ENCODE data around the gene MRPL12.

Gene MRPL12

DNA sequence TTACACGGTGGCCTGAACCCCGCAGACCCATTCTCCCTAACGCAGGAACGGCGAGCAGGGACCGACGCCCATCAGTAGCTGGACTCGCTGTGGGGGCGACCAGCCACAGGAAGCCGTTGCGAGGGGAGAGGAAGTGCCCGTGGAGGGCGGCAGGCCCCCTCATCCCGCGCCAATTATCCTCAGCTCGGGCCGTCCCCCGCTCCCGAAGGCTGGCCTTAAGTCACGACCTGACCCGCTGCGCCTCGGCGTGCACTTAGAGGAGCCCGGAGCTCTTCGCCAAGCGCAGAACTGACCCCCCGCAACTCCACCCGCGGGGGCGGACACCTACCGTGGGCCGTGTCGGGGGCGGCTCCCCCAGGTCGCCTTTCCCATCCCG is 20.0 kb upstream of the MRPL12 start:
- DNase-seq, result no peak

- DNase-seq, result peak; percentile 99
Observed at GRCh38 chr17:81683584-81684441, 19.4 kb upstream of the MRPL12 start, which contains the start of the genes ARL16 and HGS. Gene ARL16 (minus strand): TSS chr17:81683797. CDS start chr17:81683753, 44 bp downstream. Gene HGS (plus strand): TSS chr17:81684011. CDS start chr17:81684067, 56 bp downstream.

- DNase-seq, result no peak
Observed at GRCh38 chr17:81684442-81684911, 18.7 kb upstream of the MRPL12 start.

GRCh38 chr17:81685108-81685507 is 18.1 kb upstream of the MRPL12 start:
- DNase-seq, result no peak

GRCh38 chr17:81686614-81687013 is 16.6 kb upstream of the MRPL12 start:
- DNase-seq, result no peak

- no peak for DNase-seq
Observed at GRCh38 chr17:81687770-81688541, 15.2 kb upstream of the MRPL12 start.

DNA sequence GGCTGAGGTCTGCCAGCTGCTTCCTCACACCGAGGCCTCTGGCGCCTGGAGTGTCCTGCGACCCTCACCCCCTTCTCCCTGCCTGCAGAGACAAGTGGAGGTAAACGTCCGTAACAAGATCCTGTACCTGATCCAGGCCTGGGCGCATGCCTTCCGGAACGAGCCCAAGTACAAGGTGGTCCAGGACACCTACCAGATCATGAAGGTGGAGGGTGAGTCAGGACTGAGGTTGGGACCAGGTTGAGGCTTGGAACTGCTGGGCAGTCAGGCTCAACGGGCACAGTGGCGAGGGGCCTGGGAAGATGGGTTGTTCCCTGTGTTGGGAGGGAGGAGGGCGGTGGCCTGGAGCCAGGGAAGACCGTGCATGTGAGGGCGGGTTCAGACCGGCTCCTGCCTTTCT is 14.6 kb upstream of the MRPL12 start:
- DNase-seq, result no peak

DNA sequence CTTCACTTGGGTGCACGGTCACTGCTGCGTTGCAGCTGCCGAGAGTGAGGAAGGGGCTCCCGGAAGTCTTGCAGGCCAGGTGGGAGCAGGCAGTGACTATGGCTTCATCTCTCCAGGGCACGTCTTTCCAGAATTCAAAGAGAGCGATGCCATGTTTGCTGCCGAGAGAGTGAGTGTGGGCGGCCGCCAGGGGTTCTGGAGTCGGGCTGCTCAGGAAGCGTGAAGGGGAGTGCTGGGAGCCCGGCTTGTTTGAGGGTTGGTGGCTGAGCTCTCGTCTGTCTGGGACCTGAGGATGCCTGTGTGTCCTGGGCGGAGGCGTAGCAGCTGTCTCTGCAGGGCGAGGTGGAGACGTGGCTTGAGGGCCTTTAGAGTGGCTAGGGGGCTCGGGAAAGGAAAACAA is 13.1 kb upstream of the MRPL12 start:
- DNase-seq, result no peak

DNA sequence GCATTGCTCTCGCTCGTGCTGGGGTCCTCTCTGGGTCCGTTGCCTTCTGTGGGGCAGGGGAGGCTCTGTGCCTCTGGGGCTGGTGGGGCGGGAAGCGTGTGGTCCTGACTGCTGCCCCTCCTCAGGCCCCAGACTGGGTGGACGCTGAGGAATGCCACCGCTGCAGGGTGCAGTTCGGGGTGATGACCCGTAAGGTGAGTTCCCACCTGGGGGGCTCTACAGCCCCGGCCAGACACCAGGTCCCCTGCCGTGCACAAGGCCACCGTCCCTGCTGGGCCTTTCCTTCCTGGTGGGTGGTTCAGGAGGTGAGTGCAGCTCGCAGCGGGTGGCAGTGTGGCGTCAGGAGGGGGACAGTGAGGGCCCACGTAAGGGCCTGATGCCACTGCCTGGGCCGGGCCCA is 12.6 kb upstream of the MRPL12 start:
- no peak for DNase-seq

GRCh38 chr17:81691196-81691595 is 12.0 kb upstream of the MRPL12 start:
- DNase-seq, result no peak

- DNase-seq, result no peak
Observed at GRCh38 chr17:81691608-81692007, 11.6 kb upstream of the MRPL12 start.

DNA sequence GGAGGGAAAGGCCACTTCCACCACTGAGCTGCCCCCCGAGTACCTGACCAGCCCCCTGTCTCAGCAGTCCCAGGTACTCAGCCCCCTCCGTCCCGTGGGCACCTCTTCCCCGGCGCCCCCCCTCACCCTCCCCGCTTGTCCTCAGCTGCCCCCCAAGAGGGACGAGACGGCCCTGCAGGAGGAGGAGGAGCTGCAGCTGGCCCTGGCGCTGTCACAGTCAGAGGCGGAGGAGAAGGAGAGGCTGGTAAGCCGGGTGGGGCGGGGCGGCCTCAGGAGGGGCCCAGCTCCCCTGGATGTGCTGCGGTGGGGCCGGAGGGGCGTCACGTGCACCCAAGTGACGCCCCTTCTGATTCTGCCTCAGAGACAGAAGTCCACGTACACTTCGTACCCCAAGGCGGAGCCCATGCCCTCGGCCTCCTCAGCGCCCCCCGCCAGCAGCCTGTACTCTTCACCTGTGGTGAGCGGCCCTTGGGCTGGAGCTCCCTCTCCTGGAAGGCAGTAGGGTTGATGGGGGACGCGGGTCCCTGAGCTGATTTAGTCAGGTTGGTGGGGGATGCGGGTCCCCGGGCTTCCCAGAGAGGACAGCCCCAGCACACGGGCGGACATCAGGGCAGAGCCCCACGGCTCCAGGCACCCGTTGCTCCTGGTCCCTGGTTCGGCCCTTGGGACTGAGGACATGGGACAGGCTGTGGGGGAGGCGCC is 9.5 kb upstream of the MRPL12 start:
- DNase-seq, result no peak

DNA sequence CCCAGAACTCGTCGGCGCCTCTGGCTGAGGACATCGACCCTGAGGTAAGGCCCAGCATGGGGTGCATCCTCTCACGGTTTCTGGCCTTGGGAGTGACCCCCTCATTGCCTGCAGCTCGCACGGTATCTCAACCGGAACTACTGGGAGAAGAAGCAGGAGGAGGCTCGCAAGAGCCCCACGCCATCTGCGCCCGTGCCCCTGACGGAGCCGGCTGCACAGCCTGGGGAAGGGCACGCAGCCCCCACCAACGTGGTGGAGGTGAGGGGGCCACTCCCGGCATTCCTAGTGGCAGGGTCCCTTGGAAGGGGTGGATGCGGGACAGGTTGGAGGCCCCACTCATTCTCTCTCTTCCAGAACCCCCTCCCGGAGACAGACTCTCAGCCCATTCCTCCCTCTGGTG is 8.4 kb upstream of the MRPL12 start:
- DNase-seq, result no peak

DNA sequence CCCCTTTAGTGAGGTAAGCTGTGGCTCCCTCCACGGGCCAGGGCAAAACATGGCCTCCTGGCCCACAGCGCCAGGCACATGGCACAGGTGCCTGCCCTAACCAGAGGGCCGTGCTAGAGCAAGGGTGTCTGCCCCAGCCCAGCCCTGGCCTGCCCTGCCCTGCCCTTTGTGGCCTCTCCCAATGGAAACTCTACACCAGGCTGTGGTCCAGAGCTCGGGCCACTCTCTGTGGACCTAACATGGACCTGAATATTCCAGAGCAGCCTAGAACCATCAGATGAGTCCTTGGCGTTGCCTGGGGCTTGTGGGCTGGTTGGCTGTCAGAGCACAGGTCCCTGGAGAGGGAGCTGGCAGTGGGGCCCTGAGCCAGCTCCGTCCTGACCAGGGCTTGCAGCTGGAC is 8.0 kb upstream of the MRPL12 start:
- DNase-seq, result no peak

- DNase-seq, result no peak
Observed at GRCh38 chr17:81695801-81696200, 7.4 kb upstream of the MRPL12 start.

- no peak for DNase-seq
Observed at GRCh38 chr17:81696218-81696941, 6.8 kb upstream of the MRPL12 start.

GRCh38 chr17:81697261-81698044 is 5.7 kb upstream of the MRPL12 start:
- DNase-seq, result no peak

GRCh38 chr17:81700353-81701287 is 2.5 kb upstream of the MRPL12 start:
- DNase-seq, result no peak

- no peak for DNase-seq
Observed at GRCh38 chr17:81701288-81702071, 1.7 kb upstream of the MRPL12 start.
